C4-2B (cell line): ENCODE results near the gene HMBS.

ENCODE experiments used
- H3K27ac ChIP-seq: fragments of 450-650 bp; 2 replicates; pipeline ENCODE4 v1.5.1; 2017
- CTCF ChIP-seq: fragments of 450-650 bp; conservative IDR thresholded peaks from 2 replicates; pipeline ENCODE4 v1.5.1; 2017; ENCODE audit warnings: mild to moderate bottlenecking
- ZFX ChIP-seq: fragments of 450-650 bp; IDR thresholded peaks from 2 replicates; pipeline ENCODE4 v1.6.1; 2017

The HMBS gene

GRCh38 chr11:119106564-119107537, 22.2 kb downstream of the HMBS start, which contains the start of gene C2CD2L:
Gene C2CD2L, plus strand, starts transcription at chr11:119107344. Its CDS starts 398 bp downstream, at chr11:119107742.
- TF ChIP-seq ZFX (no peak), CTCF (no peak)
- H3K27ac ChIP-seq: peak within 1 kb of the TSS; percentile 90

- no peak for TF ChIP-seq CTCF
- peak; percentile 69; the same call in 1 of the 2 replicates for TF ChIP-seq ZFX
- H3K27ac ChIP-seq: peak overlapping the region; percentile 90
These were observed 23.0 kb downstream of the HMBS start for GRCh38 chr11:119107538-119108145.

- TF ChIP-seq CTCF: no peak
- TF ChIP-seq ZFX: no peak
- H3K27ac ChIP-seq: peak overlapping the region; percentile 90
These were observed 23.6 kb downstream of the HMBS start for GRCh38 chr11:119108146-119108856.

- peak overlapping the region; percentile 90; the same call in 1 of the 2 replicates for H3K27ac ChIP-seq
- TF ChIP-seq CTCF (no peak), ZFX (no peak)
These were observed 24.2 kb downstream of the HMBS start for GRCh38 chr11:119108857-119109221.

- no peak overlapping the region for H3K27ac ChIP-seq
- TF ChIP-seq CTCF (no peak), ZFX (no peak)
These were observed 25.2 kb downstream of the HMBS start for GRCh38 chr11:119109843-119110242.

GRCh38 chr11:119110439-119110838, 25.8 kb downstream of the HMBS start:
- no peak for TF ChIP-seq CTCF
- H3K27ac ChIP-seq: no peak overlapping the region
